Left ventricle myocardium inferior (tissue), 1 donor: ENCODE data around the gene IP6K1. TPM values are rescaled to one million over a fixed set of nuclear protein-coding genes. Genes with fewer than 3 reads are reported as not detected.

Experiments used
- DNase-seq: peaks from one replicate; pipeline ENCODE4 v3.0.0-alpha.2; 2020
- H3K27ac ChIP-seq: fragments of 200-600 bp; replicated peaks from 2 replicates; pipeline ENCODE4 v1.8.0; 2021
- H3K27me3 ChIP-seq: fragments of 200-600 bp; 2 replicates; pipeline ENCODE4 v1.8.0; 2021; ENCODE audit warnings: low read depth
- H3K36me3 ChIP-seq: fragments of 200-600 bp; 2 replicates; pipeline ENCODE4 v1.8.0; 2021
- H3K4me1 ChIP-seq: fragments of 200-600 bp; 2 replicates; pipeline ENCODE4 v1.8.0; 2021
- H3K4me3 ChIP-seq: fragments of 200-600 bp; 2 replicates; pipeline ENCODE4 v1.8.0; 2021; ENCODE audit warnings: mild to moderate bottlenecking, moderate library complexity
- H3K9me3 ChIP-seq: fragments of 200-600 bp; replicated peaks from 2 replicates; pipeline ENCODE4 v1.8.0; 2021
- intact Hi-C: fragments of 100-400 bp; cut with micrococcal nuclease; formaldehyde crosslinking; loops from one replicate; pipeline ENCODE4 v1.11.0; 2022
- total RNA-seq: library from RNA; stranded (reverse); fragmentation: NEBNext Ultra II Directional; extraction: Animal tissue kit (Norgen Biotek cat#: 25700); gene quantifications from one replicate; pipeline ENCODE4 v1.2.1, GENCODE V29; 2021
- TF ChIP-seq, protein P1 (sequence below): fragments of 200-600 bp; IDR thresholded peaks from 2 replicates; pipeline ENCODE4 v1.8.0; 2021; ENCODE audit warnings: antibody characterized with exemption, mild to moderate bottlenecking, borderline replicate concordance
- donor health status: DM: no; HTN: yes; CAD: no; lungs with severe emphysema.

Gene IP6K1
- total RNA-seq, 1 donor from 2014 or later: 16.9 TPM

- intact Hi-C loops: no loop called here
- H3K36me3 ChIP-seq: no peaks in the 10 kb centered on the region
- H3K9me3 ChIP-seq: no peaks in the 10 kb centered on the region
- no peak overlapping the region for H3K4me3 ChIP-seq
- DNase-seq: no peak
- TF ChIP-seq, protein P1, sequence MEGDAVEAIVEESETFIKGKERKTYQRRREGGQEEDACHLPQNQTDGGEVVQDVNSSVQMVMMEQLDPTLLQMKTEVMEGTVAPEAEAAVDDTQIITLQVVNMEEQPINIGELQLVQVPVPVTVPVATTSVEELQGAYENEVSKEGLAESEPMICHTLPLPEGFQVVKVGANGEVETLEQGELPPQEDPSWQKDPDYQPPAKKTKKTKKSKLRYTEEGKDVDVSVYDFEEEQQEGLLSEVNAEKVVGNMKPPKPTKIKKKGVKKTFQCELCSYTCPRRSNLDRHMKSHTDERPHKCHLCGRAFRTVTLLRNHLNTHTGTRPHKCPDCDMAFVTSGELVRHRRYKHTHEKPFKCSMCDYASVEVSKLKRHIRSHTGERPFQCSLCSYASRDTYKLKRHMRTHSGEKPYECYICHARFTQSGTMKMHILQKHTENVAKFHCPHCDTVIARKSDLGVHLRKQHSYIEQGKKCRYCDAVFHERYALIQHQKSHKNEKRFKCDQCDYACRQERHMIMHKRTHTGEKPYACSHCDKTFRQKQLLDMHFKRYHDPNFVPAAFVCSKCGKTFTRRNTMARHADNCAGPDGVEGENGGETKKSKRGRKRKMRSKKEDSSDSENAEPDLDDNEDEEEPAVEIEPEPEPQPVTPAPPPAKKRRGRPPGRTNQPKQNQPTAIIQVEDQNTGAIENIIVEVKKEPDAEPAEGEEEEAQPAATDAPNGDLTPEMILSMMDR: no peak
- peaks cover 5% of the 10 kb centered on the region for H3K4me1 ChIP-seq
- no peak overlapping the region for H3K27ac ChIP-seq
- no peaks in the 10 kb centered on the region for H3K27me3 ChIP-seq
Observed at GRCh38 chr3:49763981-49764380, 22.4 kb downstream of the IP6K1 start.

DNA sequence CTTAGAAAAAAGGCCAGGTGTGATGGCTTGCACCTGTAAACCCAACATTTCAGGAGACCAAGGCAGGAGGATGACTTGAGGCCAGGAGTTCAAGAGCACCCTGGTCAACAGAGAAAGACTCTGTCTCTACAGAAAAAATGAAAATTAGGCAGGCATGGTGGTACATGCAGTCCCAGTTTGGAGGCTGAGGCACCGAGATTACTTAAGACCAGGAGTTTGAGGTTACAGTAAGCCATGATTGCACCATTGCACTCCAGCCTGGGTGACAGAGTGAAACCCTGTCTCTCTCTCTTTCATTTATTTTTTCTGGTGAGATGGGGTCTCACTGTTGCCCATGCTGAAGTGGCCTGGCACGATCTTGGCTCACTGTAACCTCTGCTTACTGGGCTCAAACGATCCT, 24.7 kb downstream of the IP6K1 start:
- Histone ChIP-seq H3K4me1 (peaks cover 21% of the 10 kb centered on the region), H3K27ac (no peak overlapping the region), H3K4me3 (no peak overlapping the region), H3K27me3 (no peaks in the 10 kb centered on the region), H3K9me3 (no peaks in the 10 kb centered on the region), H3K36me3 (no peaks in the 10 kb centered on the region)
- no peak for DNase-seq
- intact Hi-C loops: no loop called here
- TF ChIP-seq, protein P1: no peak

GRCh38 chr3:49759226-49759625, 27.1 kb downstream of the IP6K1 start:
- no peak overlapping the region for H3K4me3 ChIP-seq
- intact Hi-C loops: no loop called here
- no peaks in the 10 kb centered on the region for H3K36me3 ChIP-seq
- DNase-seq: no peak
- no peaks in the 10 kb centered on the region for H3K9me3 ChIP-seq
- H3K4me1 ChIP-seq: peaks cover 39% of the 10 kb centered on the region
- no peaks in the 10 kb centered on the region for H3K27me3 ChIP-seq
- no peak overlapping the region for H3K27ac ChIP-seq
- TF ChIP-seq, protein P1: no peak

- DNase-seq: no peak
Observed at GRCh38 chr3:49757197-49757596, 29.1 kb downstream of the IP6K1 start.

GRCh38 chr3:49756036-49756435, 30.3 kb downstream of the IP6K1 start:
- H3K4me1 ChIP-seq: peaks cover 48% of the 10 kb centered on the region
- no peaks in the 10 kb centered on the region for H3K9me3 ChIP-seq
- TF ChIP-seq, protein P1: no peak
- DNase-seq: no peak
- no peak overlapping the region for H3K4me3 ChIP-seq
- H3K27ac ChIP-seq: no peak overlapping the region
- H3K36me3 ChIP-seq: no peaks in the 10 kb centered on the region
- H3K27me3 ChIP-seq: no peaks in the 10 kb centered on the region
- intact Hi-C loops: no loop called here

More at GRCh38 chr3:49757197-49757596, 29.1 kb downstream of the IP6K1 start:
- TF ChIP-seq, protein P1: no peak
- no peak overlapping the region for H3K4me3 ChIP-seq
- intact Hi-C loops: no loop called here
- no peaks in the 10 kb centered on the region for H3K9me3 ChIP-seq
- no peaks in the 10 kb centered on the region for H3K36me3 ChIP-seq
- peaks cover 48% of the 10 kb centered on the region for H3K4me1 ChIP-seq
- H3K27me3 ChIP-seq: no peaks in the 10 kb centered on the region
- no peak overlapping the region for H3K27ac ChIP-seq

DNA sequence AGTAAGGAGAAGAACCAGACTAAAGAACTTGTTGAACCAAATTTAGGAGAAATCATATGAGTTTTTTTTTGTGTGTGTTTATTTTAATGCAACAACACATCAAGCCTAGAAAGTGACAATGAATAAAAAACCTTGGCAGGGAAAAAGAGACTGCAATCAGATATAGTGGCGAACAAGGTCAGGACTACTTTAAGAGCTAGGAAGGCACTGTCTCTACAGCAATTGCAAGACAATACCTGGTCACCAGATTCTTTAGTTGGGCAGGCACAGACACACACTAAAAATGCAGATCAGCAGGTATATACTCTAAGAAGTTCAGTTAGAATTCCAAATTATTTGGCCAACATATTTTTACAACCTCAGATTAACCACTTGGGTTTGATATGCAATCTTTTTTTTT, 31.8 kb downstream of the IP6K1 start:
- Histone ChIP-seq H3K27me3 (no peaks in the 10 kb centered on the region), H3K4me1 (peaks cover 56% of the 10 kb centered on the region), H3K36me3 (no peaks in the 10 kb centered on the region), H3K9me3 (no peaks in the 10 kb centered on the region), H3K27ac (no peak overlapping the region), H3K4me3 (no peak overlapping the region)
- intact Hi-C loops: no loop called here
- DNase-seq: no peak
- TF ChIP-seq, protein P1: no peak
